Stimulated activated CD4-positive, alpha-beta T cell treated with anti-CD3 and anti-CD28 coated beads, TNF-alpha, amount 100 ng/mL, for 24 hours (primary cell): ENCODE measurements around the gene SGCG.
A peak's percentile ranks its signal among the peaks of the same experiment; 100 is the strongest.
"Not testable (repeated sequence)": the region's sequence is repeated elsewhere in the genome, so short reads cannot be mapped to it uniquely, and the experiment has no call there.

ENCODE experiments used
- DNase-seq, 3 experiments: peaks; one replicate each; pipeline ENCODE4 v3.0.0-alpha.2; 2020; ENCODE audit warnings: low read depth in 3 of 3

Gene SGCG

GRCh38 chr13:23212671-23213070 lies 31.9 kb downstream of the SGCG start:
- DNase-seq: no peak

GRCh38 chr13:23231241-23231640 lies 50.5 kb downstream of the SGCG start:
- DNase-seq: no peak

GRCh38 chr13:23235994-23236393 lies 55.2 kb downstream of the SGCG start:
- no peak for DNase-seq

- no peak for DNase-seq
Observed at GRCh38 chr13:23243066-23243465, 62.3 kb downstream of the SGCG start.

DNA sequence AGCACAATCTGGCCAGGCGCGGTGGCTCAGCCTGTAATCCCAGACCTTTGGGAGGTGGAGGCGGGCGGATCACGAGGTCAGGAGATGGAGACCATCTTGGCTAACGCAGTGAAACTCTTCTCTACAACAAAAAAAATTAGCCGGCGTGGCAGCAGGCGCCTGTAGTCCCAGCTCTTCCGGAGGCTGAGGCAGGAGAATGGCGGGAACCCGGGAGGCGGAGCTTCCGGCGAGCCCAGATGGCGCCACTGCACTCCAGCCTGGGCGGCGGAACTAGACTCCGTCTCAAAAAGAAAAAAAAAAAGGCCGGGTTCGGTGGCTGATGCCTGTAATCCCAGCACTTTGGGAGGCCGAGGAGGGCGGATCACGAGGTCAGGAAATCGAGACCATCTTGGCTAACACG lies 67.6 kb downstream of the SGCG start:
- DNase-seq: not testable (repeated sequence)

DNA sequence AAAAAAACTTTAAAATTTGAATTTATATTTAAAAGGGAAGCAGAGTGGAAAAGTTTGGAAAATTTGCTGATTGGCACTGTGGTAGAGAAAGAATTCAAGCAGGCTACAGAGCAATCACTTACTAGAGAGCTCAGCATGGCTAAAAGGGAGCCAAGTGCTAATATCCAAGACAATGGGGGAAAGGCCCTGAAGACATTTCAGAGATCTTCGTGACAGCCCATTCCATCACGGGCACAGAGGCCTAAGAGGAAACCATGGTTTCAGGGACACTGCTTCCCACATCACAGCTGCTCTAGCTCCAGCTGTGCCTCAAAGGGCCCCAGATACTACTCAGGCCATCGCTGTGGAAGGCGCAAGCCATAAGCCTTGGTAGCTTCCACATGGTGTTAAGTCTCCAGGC lies 73.7 kb downstream of the SGCG start:
- no peak for DNase-seq

DNA sequence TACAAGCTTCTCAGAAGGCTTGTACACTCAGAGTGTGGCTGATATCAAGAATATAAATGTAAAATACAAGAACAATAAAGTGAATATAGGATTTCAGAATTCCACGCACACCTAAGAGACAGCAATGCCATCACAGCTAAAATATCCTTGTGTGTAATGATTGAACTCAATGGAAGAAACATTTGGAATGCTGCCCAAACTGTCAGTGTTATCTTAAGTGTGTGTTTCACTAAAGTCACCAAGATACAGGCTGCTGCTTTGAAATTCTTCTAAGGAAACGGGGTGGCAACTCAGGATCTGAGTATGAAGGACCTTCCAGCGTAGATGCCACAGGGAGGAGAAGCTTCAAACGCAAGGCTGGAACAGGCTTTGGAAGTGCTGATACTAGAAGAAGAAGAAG lies 86.8 kb downstream of the SGCG start:
- no peak for DNase-seq

- peak in 2 of 3 experiments; percentile 3 to 16 for DNase-seq
Observed at GRCh38 chr13:23268441-23268840, 87.7 kb downstream of the SGCG start.

DNA sequence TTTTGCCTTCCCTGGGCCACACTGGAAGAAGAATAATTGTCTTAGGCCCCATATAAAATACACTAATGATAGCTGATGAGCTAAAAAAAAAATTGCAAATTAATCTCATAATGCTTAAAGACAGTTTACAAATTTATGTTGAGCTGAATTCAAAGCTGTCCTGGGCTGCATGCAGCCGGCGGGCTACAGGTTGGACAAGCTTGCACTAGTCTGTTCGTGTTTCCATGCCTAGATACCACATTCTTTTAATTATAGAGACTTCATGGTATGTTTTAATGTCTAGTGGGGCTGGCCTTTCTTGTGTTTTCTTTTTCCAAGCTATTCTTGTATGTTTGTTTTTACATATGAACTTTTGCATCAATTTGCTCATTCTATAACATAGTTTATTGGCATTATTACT lies 90.6 kb downstream of the SGCG start:
- DNase-seq: no peak

DNA sequence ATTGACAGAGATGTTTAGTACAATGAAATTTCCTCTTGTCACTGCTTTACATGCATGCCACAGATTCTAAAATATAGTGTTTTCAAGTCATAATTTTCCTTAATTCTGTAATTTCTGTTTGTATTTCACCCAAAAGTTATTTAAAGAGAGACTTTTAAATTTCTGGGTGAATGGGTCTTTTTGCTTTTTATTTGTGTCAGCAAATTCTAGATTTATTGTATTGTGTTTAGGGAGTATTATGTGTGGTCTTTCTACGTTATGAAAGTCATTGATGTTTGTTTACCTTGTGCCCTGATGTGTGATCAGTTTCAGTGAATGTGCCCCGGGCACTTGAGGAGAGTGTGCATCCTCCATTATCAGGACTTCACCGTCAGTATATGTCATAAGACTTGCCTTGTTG lies 92.7 kb downstream of the SGCG start:
- no peak for DNase-seq

DNA sequence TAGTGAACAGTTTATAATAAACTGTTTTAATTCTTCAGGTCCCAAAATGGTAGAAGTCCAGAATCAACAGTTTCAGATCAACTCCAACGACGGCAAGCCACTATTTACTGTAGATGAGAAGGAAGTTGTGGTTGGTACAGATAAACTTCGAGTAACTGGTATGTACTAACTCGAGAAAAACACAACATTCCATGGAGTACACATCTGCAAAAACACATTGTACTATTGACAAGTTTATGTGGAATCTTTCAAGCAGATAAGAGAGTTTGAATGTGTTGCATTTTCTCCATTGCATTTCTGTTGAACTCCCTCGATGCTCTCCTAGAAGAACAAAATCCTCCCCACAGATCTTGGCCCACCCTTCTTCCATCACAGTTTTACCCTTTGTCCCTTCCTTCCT lies 98.5 kb downstream of the SGCG start:
- DNase-seq: no peak

DNA sequence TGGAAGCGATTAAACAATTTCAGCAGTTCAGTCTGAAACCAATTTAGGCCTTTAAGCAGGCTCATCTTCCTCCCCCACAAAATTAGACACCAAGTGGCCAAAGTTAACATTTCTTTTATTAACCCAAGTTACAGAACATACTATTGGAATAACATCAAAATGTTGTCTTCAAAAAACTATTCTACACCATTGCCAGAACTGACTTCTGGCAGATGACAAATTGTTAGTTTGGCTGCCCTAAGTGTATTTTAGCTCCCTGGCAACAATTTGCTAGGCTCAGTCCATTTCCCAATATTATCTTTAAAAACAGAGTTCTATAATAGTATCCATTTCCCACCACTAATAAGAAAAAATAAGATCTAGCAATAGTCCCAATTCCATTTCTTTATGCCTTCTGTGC lies 107.8 kb downstream of the SGCG start:
- no peak for DNase-seq

GRCh38 chr13:23288995-23289394 lies 108.2 kb downstream of the SGCG start:
- no peak for DNase-seq

- no peak for DNase-seq
Observed at GRCh38 chr13:23289917-23290357, 109.2 kb downstream of the SGCG start.

DNA sequence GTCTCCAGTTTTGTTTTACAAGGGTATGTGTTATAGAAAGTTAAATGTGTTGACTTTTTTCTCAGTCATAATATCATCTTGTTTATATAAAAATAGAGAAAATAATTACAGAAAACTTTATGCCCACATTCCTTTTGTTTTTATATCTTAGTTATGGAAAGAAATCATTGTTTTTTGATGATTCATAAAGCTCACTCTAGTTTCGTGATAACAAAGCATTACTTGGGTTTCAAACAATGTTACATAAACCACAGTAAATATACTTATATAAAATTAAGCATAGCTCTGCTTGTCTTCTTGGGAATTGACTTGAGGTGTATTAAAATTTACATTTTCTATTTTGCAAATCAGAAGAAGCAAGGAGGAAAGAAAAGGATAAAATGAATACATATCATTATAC lies 111.8 kb downstream of the SGCG start:
- DNase-seq: no peak

GRCh38 chr13:23314837-23315236 lies 134.1 kb downstream of the SGCG start:
- DNase-seq: not testable (repeated sequence)

- DNase-seq: no peak
Observed at GRCh38 chr13:23319883-23320224, 139.1 kb downstream of the SGCG start.

- no peak for DNase-seq
Observed at GRCh38 chr13:23320926-23321534, 140.3 kb downstream of the SGCG start.

- DNase-seq: peak in 1 of 3 experiments; percentile 3
Observed at GRCh38 chr13:23321535-23322241, 140.9 kb downstream of the SGCG start.

- no peak for DNase-seq
Observed at GRCh38 chr13:23322353-23323336, 141.9 kb downstream of the SGCG start.

GRCh38 chr13:23323946-23324709 lies 143.3 kb downstream of the SGCG start:
- DNase-seq: no peak

- DNase-seq: no peak
Observed at GRCh38 chr13:23325191-23325590, 144.4 kb downstream of the SGCG start.
